ENCODE measurements around the gene VTCN1. TPM values are rescaled to one million over a fixed set of nuclear protein-coding genes. Genes with fewer than 3 reads are reported as not detected.

The VTCN1 gene
- total RNA-seq, 2 experiments from 2014 or later: not detected

DNA sequence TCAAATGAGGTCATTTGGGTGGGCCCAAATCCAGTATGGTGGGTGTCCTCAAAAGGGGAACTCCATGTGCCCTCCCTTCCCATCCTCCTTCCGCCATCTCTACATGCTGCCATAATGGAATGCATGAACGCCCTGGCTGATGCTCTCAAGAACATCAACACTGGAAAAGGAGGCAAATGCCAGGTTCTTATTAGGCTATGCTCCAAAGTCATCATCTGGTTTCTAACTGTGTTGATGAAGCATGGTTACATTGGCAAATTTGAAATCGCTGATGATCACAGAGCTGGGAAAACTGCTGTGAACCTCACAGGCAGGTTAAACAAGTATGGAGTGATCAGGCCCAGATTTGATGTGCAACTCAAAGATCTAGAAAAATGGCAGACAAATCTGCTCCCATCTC, 72.6 kb downstream of the VTCN1 start:
- Histone ChIP-seq H4K20me1 (ENCODE audit: insufficient read depth, low read length) (no peaks in the 10 kb centered on the region), H3K27ac (ENCODE audit: low read depth, low read length, poor library complexity, severe bottlenecking) (no peak overlapping the region), H3K36me3 (ENCODE audit: insufficient read depth, low read length) (no peaks in the 10 kb centered on the region), H3K4me2 (ENCODE audit: low read length) (no peak overlapping the region), H3K79me2 (ENCODE audit: insufficient read depth, low read depth, low read length) (no peaks in the 10 kb centered on the region), H3K4me3 (ENCODE audit: low read depth, low read length, poor library complexity, severe bottlenecking) (no peak overlapping the region), H3K9me2 (ENCODE audit: insufficient read depth, low read length) (no peaks in the 10 kb centered on the region), H2AFZ (ENCODE audit: low read length) (no peak overlapping the region), H3K4me1 (ENCODE audit: insufficient read depth, low read length, poor library complexity, severe bottlenecking) (no peaks in the 10 kb centered on the region), H3K9me3 (ENCODE audit: low read length) (no peaks in the 10 kb centered on the region)
- intact Hi-C loops (cut with micrococcal nuclease; ENCODE audit: unreplicated experiment): no loop called here
- BruUV-seq (replicated peaks): no TSS peak
- ChIA-PET POLR2A (no interaction called here), CTCF (ENCODE audit: unreplicated experiment) (no interaction called here)
- no peak for TF ChIP-seq EZH2phosphoT487 (IDR thresholded peaks at IDR 0.05; ENCODE audit: borderline replicate concordance, low read depth, low read length)
- TF ChIP-seq, protein P1, sequence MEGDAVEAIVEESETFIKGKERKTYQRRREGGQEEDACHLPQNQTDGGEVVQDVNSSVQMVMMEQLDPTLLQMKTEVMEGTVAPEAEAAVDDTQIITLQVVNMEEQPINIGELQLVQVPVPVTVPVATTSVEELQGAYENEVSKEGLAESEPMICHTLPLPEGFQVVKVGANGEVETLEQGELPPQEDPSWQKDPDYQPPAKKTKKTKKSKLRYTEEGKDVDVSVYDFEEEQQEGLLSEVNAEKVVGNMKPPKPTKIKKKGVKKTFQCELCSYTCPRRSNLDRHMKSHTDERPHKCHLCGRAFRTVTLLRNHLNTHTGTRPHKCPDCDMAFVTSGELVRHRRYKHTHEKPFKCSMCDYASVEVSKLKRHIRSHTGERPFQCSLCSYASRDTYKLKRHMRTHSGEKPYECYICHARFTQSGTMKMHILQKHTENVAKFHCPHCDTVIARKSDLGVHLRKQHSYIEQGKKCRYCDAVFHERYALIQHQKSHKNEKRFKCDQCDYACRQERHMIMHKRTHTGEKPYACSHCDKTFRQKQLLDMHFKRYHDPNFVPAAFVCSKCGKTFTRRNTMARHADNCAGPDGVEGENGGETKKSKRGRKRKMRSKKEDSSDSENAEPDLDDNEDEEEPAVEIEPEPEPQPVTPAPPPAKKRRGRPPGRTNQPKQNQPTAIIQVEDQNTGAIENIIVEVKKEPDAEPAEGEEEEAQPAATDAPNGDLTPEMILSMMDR (conservative IDR thresholded peaks at IDR 0.05; ENCODE audit: low read length): no peak
- DNase-seq (ENCODE audit: low spot score): no peak

DNA sequence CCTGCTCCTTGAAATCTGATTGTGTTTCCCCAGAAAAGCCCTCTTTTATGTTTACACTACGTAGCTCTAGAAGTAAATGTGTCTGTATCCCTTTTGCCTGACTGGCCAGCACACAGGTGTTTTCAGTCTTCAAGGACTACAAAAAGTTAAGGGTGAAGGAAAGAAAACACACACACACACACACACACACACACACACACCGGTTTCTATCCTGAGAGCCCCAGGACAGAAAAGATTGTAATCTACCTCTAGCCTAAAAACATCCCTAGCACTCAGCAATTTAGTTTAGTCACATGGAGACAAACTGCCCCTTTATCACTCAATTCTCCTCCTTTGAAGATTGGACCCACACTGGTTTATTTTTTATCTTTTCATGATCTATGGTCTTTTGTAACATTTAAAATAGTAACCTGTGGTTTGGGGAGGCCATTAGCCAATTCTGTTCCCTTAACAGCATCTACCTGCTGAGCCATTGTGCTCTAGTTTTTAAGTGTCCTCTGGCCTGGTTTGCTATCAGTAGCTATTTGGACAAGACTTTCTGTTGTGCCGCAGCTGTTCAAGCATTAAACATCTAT, 73.4 kb downstream of the VTCN1 start:
- ChIA-PET CTCF (ENCODE audit: unreplicated experiment) (no interaction called here), POLR2A (no interaction called here)
- H3K4me2 ChIP-seq (ENCODE audit: low read length): no peak overlapping the region

DNA sequence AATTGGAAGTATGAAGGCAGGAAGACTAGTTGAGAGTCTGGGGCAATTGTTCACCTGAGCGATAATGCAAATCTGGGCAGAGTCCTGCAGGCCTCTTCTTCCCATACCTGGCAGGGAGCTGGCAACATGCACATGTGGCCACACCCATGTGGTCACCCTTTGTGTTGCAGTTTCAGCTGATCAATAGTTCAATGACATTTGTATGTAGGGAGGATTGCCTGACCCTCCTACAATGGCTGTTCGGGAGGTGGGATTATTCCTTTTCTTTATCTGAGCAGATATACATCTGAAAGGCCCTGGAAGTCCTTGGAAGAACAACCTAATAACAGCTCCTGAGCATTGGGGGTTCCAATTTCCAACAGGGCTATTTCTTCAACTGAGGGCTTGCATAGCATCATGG, 74.0 kb downstream of the VTCN1 start:
- intact Hi-C loops (cut with micrococcal nuclease; ENCODE audit: unreplicated experiment): no loop called here
- CTCF ChIA-PET (ENCODE audit: unreplicated experiment): no interaction called here
- Histone ChIP-seq H4K20me1 (ENCODE audit: insufficient read depth, low read length) (no peaks in the 10 kb centered on the region), H3K9me3 (ENCODE audit: low read length) (no peaks in the 10 kb centered on the region), H3K79me2 (ENCODE audit: insufficient read depth, low read depth, low read length) (no peaks in the 10 kb centered on the region), H2AFZ (ENCODE audit: low read length) (no peak overlapping the region), H3K4me3 (ENCODE audit: low read depth, low read length, poor library complexity, severe bottlenecking) (no peak overlapping the region), H3K4me2 (ENCODE audit: low read length) (no peak overlapping the region), H3K27ac (ENCODE audit: low read depth, low read length, poor library complexity, severe bottlenecking) (no peak overlapping the region), H3K4me1 (ENCODE audit: insufficient read depth, low read length, poor library complexity, severe bottlenecking) (no peaks in the 10 kb centered on the region), H3K9me2 (ENCODE audit: insufficient read depth, low read length) (no peaks in the 10 kb centered on the region), H3K36me3 (ENCODE audit: insufficient read depth, low read length) (no peaks in the 10 kb centered on the region)
- BruUV-seq (replicated peaks): no TSS peak
- POLR2A ChIA-PET: no interaction called here
- TF ChIP-seq EZH2phosphoT487 (IDR thresholded peaks at IDR 0.05; ENCODE audit: borderline replicate concordance, low read depth, low read length): no peak
- TF ChIP-seq, protein P1 (conservative IDR thresholded peaks at IDR 0.05; ENCODE audit: low read length): no peak
- DNase-seq (ENCODE audit: low spot score): no peak

More for the DNA sequence above, 73.4 kb downstream of the VTCN1 start:
- Histone ChIP-seq H3K79me2 (ENCODE audit: insufficient read depth, low read depth, low read length) (no peaks in the 10 kb centered on the region), H3K36me3 (ENCODE audit: insufficient read depth, low read length) (no peaks in the 10 kb centered on the region), H3K27ac (ENCODE audit: low read depth, low read length, poor library complexity, severe bottlenecking) (no peak overlapping the region), H3K4me1 (ENCODE audit: insufficient read depth, low read length, poor library complexity, severe bottlenecking) (no peaks in the 10 kb centered on the region), H3K9me2 (ENCODE audit: insufficient read depth, low read length) (no peaks in the 10 kb centered on the region), H3K4me3 (ENCODE audit: low read depth, low read length, poor library complexity, severe bottlenecking) (no peak overlapping the region), H4K20me1 (ENCODE audit: insufficient read depth, low read length) (no peaks in the 10 kb centered on the region), H3K9me3 (ENCODE audit: low read length) (no peaks in the 10 kb centered on the region), H2AFZ (ENCODE audit: low read length) (no peak overlapping the region)
- no TSS peak for BruUV-seq (replicated peaks)
- TF ChIP-seq, protein P1 (conservative IDR thresholded peaks at IDR 0.05; ENCODE audit: low read length): no peak
- no peak for TF ChIP-seq EZH2phosphoT487 (IDR thresholded peaks at IDR 0.05; ENCODE audit: borderline replicate concordance, low read depth, low read length)
- intact Hi-C loops (cut with micrococcal nuclease; ENCODE audit: unreplicated experiment): no loop called here
- no peak for DNase-seq (ENCODE audit: low spot score)
